Hypothalamus (tissue), 51 donors: ENCODE data around the gene CMC1.
"Not testable (repeated sequence)": the region's sequence is repeated elsewhere in the genome, so short reads cannot be mapped to it uniquely, and the experiment has no call there.

Experiments used
- DNase-seq, 51 donors: peaks; one replicate each; lab custom pipeline; 2025; lab: John Stamatoyannopoulos, UW

The CMC1 gene, protein sequence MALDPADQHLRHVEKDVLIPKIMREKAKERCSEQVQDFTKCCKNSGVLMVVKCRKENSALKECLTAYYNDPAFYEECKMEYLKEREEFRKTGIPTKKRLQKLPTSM

DNA sequence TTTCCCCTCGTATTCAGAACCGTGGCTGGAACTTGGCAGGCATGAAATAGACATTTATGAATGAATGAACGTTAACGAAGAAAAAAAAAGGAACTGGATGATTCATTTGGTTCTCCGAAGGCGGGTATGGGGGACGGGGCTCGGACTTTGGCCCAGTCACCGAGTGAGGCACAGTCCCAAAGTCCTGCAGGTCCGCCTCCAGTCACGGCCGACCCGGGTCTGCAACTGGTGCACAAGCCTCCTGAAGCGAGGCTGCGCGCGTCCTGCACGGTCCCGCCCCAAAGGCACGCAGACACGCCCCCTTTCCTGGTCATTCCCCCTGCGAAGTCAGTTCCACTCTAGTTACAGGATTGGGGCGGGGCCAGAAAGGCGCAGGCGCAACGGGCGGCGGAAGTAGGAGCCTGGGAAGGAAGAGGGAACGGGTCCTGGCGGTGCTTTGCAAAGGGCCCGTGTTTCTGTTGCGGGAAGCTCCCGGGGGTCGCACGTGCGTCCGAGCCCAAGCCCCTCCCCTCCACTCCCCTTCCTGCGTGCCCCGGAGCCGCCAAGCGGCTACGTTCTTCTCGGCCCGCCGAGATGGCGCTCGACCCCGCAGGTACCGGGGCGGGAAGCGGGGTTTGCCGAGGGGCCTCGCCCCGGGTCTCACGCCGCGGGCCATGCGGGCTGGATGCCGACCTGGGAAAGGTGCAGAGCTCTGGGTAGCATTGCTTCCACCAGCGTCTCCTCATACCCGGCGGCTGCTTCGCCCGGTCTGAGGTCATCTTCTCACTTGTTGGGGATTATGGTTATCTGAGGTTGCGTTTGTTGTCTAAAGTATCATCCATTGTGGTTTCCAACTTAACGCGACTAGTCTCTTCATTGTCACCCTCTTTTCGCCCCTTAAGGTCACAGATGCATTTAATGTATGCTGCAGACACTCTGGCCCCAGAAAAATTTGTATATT is at the start of gene CMC1:
Gene CMC1, plus strand, starts transcription at position 399 of the 940 bp plus-strand sequence. Its CDS starts 175 bp downstream, at position 574.
- peak; percentile 49 to 98 (median 93) for DNase-seq

DNA sequence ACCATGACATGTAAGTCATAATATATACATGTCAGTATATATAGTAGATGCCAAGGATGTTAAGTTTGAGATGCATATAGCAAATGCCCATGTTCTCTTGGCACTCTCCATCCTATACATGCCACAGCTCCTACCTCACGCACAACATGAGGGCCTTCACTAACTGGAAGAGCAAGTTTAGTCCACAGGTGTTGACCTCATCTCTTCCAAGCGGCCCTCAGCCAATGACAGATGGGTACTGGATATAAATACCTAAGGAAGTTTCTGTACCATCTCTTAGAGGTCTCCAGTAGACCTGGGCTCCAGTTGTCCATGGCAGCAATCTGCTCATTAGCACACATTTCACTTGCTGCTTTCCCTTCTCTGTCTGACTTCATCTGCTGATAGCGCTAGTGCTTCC is 43.3 kb upstream of the CMC1 start:
- DNase-seq: no peak

DNA sequence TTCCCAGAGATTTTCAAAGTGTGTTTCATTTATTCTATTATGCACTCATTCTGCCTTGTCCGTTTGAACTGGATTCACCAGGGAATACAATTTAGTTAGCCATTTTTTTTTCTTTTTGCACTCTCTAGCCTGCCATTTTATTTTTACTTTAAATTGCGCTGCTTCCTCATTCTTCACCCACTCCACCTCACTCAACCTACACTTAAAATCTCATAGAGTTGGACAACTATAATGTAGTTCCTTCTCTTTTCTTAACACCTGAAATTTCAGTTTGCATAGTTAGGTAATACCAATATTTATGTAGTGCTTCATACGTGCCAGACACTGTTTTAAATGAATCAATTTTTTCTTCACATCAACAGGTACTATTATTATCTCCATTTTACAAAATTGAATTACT is 42.4 kb upstream of the CMC1 start:
- DNase-seq: no peak

DNA sequence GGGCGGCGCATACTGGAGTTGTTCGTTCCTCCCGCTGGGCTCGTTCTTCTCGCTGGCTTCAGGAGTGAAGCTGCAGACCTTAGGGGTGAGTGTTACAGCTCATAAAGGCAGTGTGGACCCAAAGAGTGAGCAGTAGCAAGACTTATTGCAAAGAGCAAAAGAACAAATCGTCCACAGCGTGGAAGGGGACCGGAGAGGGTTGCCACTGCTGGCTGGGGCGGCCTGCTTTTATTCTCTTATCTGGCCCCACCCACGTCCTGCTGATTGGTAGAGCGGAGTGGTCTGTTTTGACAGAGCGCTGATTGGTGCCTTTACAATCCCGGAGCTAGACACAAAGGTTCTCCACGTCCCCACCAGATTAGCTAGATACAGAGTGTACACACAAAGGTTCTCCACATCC is 41.8 kb upstream of the CMC1 start:
- DNase-seq: not testable (repeated sequence)

DNA sequence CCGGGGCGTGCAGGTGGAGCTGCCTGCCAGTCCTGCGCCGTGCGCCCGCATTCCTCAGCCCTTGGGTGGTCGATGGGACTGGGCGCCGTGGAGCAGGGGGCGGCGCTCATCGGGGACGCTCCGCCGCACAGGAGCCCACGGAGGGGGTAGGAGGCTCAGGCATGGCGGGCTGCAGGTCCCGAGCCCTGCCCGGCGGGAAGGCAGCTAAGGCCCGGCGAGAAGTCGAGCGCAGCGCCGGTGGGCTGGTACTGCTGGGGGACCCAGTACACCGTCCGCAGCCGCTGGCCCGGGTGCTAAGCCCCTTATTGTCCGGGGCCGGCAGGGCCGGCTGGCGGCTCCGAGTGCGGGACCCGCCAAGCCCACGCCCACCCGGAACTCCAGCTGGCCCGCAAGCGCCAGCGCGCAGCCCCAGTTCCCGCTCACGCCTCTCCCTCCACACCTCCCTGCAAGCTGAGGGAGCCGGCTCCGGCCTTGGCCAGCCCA is 41.0 kb upstream of the CMC1 start:
- DNase-seq: not testable (repeated sequence)

DNA sequence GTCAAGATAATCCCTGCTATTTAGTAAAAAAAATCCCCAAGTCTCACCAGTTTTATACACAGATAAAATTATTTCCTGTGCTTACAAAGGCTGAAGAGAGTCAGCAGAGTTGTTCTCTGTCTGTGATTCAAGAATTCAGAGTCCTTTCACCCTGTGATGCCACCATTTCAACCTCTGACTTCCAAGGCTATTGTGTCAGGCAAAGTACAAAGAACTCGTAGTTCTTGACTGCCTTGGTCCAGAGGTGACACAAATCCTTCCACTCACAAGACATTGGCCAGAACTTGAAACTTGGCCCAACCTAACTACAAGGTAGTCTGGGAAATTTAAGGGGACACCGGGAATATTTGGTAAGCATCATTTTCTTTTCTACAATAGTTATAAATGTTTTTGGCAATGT is 34.9 kb upstream of the CMC1 start:
- no peak for DNase-seq

DNA sequence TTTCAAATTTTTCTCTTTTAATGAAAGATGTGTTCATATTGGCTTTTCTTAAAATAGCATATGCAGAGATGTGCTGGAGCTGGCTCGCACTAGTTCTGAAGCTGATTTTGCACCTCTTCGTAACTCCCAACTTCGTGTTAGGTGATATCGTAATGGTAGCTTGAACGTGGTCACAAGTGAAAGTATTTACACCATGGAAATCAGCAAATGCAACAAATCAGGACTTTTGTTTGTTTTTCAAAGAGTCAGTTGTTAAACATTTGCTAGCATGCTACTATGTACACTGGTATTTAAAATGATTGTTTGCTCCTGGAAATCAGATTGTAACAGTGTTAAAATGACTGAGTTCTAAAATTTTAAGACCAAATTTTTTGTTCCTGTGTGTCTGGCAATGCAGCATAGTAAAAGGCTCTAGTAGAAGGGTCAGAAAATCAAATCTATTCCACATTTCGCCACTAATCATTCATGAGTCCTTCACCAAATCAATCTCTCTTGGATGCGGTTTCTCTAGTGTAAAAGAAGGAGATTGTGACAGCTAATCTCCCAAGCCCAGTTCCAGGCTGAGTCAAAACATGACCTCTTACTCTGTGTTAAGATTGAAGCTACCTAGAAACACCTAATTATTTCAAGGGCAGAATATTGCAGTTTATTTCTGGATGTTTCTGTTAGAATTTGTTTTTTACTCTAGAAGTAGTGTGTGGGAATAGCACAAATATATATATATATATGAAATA is 34.3 kb upstream of the CMC1 start:
- no peak for DNase-seq

DNA sequence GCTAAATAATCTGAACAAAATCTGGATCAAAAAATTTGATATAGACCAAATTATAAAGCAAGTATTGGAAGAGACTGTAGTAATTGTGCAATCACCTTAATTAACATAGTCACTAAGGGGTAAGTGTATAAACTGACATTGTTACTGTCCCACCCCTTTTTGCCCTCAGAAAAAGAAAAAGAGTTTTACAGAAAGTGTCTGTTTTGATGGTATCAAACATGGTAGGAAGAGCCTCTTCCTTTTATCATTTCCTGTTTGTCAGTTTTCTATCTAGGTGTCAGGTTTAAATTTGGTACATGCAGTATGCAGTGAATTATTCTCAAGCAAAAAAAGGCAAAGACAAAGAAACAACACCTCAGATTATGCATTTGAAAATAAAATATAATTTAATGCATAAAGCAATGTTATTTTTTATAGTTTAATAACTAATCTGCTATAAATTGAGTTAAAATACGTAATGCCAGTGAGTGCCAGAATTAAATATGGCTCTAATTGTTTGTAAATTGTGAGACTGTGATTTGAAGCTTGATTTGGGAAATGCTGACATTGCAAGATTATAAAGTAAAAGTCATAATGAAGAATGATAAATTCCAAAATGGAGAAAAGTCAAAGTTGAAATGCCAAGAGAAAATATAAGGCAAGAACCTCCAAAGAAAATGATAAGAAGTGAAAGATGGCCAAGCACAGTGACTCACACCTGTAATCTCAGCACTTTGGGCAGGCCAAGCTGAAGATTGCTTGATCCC is 30.3 kb upstream of the CMC1 start:
- DNase-seq: no peak

DNA sequence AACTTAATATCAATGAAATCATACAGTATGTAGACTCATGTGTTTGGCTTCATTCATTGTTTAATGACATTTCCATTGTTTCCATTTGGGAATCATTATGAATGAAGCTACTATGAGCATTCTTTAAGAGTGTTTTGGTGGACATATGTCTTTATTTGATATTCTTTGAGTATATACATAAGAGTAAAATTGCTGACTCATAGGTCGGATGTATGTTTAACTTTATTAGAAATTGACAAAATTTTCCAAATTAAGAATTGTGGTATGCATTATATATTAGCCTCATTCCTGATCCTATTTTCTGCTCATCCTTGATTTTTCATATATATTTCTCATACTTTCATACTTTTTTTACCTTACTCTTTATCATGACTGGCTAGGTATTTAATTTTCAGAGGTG is 28.7 kb upstream of the CMC1 start:
- DNase-seq: no peak

DNA sequence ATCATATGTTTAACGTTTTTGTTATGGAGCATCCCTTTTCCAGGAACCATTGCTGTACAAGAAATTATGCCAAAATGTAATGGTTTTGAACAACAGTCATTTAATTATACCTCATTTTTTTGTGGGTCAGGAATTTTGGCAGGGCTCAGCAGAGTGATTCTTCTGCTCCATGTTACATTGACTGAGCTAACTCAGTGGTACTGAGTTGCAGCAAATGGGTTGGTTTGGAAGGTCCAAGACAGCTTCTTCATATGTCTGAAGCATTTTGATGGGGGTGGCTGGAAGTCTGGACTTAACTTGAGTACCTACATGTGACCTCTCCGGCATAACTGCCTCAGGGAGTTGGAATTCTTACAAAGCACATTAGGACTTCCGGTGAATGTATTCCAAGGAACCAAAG is 26.0 kb upstream of the CMC1 start:
- no peak for DNase-seq

DNA sequence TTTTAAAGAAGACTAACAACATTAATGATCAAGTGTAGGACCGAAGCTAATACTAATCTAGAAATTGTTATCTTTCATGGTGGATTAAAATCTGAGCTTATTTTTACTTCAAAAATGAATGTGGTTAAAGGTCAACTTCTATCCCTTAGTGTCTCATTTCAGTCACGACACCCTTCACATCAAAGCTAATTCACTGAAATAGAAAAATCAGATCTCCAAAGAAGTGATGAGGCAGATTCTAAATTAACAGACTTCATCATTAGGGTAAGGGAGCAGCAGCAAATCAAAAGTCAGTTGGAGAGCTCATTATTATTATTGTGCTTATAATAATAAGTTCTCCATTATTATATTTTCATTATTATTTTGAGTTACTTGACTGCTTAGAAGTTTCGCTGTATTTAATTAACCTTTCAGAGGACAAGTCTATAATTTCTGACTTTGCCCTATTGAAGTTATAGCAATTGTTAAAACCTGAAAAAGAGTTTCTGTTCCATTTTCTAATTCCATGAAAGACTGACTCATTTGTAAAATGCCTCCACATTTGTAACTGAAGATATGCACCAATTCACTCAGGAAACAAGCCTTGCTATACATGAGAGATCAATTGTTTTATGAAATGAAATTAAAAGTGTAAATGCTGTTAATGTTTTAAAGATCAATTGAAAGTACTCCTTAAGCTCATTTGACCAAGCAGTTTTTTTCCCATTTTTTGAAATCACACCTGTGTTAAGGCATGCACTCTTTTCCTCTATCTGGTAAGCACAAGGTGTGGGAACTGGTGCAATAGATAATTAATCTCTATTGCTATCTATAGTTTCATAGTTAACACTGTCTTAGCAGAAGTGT is 23.1 kb upstream of the CMC1 start:
- no peak for DNase-seq

DNA sequence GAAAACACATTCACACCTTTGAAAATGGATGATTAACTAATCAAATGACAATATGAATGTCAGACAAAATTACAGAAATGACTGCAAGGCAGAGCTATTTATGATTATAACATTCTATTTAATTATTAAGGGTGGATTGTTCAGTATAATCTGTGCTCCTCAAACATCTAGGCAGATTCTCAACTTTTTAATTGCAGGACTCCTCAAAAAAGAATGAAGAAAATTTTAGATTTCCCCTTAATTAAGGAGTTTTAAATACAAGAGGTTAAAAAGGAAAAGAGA is 22.6 kb upstream of the CMC1 start:
- DNase-seq: no peak

DNA sequence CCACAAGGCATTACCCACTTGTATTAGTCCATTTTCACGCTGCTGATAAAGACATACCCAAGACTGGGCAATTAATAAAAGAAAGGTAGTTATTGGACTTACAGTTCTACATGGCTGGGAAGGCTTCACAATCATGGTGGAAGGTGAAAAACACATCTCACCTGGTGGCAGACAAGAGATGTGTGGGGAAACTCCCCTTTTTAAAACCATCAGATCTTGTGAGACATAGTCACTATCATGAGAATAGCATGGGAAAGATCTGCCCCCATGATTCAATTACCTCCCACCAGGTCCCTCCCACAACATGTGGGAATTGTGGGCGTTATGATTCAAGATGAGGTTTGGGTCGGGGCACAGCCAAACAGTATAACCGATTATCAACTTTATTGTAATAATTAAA is 17.0 kb upstream of the CMC1 start:
- no peak for DNase-seq

DNA sequence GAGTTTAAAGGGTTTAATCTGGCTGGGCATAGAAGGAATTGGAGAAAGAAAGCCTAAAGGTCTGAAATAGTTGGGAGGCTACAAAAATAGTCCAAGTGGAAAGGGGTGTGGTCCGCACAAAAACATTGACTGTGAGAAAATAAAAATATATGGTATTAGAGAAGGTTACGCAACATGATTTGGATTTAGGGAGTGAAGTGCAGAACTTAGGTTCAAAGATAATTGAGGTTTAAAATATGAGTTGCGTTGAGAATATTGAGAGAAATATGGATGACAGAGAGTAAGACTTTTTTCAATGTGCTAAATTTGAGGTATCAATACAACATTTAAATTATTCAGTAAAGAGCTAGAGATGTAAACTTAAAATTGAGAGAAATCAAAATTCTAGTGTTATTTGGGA is 15.4 kb upstream of the CMC1 start:
- DNase-seq: no peak

DNA sequence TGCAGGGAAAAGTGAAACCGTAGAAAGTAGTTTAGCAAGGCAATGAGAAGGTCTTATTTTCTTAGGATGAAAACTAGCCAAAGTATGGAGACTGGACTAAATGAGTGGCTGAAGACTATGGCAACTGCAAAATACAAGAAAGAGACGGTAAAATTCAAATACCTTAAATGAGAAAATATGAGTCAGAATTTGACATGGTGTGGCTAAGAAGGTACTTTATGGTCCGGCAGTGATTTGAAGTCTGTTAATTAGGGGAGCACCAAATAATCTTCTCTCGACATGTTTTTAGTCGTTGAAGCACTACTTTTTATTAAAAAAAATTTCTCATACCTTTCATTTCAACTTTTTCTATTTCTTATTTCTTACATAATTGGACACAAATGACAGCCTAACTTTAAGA is 12.8 kb upstream of the CMC1 start:
- no peak for DNase-seq

DNA sequence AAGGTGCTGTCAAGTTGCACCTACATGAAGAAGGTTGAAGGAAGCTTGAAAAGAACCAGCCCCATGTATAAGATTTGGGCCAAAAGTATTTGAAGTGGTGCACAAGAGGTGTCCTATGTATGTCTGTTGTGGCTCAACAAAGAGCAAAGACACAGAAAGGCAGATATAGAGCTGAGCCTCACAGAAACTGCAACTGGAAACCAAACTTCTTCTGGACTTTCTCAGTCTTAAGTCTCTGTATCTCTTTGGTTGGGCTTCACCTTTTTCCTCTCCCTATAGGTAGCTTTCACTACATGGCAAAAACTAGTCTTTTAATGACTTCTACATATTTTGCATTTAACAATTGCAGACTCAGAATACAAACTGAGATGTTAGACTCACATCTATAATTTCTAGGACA is 8.8 kb upstream of the CMC1 start:
- DNase-seq: no peak

DNA sequence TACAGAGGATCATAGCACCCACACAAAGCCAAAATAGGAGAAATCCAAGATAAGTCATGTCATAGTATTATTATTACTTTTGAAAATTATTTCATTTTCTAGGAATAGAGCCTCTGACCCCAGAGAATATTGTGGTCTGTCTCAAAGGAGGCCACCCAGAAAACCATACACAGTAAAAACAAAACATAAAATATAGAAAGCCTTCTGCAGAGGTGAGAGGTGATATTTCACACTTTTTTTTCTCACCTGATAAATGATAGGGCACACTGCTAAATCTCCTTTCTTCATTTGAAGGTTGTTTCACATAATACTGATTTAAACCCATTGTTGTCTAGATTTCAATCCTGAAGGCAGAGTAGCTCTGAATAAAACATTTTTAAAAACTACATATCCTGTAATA is 7.0 kb upstream of the CMC1 start:
- DNase-seq: no peak

DNA sequence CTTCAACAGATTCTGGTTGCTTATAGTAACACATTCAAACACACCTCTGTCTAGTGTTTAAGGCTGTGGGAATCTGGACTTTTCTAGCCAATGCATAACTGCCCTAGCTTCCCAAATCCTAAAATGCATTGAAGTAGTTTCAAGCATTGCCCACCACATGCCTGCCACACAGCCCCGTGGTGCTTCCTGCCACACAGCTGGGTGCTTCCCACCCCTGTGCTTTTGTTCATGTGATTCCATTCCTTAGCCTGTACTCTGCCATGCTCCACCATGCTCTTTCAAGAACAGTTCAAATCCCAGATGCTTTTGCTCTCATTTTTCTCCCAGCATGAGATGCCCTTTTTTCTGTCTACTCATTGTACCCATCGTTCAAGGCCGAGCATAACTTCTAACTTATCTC is 2.3 kb upstream of the CMC1 start:
- DNase-seq: no peak

DNA sequence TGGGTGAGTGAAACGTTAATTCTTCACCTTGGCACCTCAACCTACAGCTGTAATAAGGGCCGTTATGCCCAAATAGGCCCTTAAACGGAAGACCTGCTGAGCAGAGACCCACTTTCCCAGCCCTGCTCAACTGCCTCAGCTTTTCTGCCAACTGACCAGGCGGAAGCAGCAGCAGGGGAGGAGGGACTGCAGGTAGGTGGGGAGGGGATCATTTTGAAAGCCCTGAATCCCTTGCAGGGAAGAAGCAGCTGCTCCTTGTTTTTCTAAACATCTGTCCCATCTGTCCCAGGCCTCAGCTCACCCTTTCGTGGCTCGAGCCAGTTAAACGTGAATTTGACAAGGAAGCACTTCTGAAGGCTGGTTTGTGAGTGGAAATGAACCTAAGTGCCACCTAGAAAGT is 978 bp upstream of the CMC1 start:
- peak in 4 of 51 donors; percentile 1 to 8 (median 4) for DNase-seq

DNA sequence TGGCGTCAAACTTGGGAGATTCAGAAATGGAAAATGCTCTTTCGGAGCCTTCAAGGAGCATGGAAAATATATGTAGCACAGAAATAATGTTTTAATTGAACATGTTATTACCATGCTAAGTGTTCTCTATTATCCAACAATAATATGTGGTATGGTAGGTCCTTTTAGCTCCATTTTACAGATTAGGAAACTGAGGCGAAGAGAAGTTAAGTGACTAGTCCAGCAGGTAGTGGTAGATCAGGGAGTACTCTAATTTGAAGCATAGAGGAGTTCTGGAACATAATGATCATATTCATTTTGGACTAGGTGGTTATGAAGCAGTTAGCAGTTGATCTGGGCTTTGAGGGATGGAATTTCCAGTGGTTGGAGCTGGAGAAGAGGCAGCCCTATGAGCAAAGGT is 1.1 kb downstream of the CMC1 start:
- DNase-seq: no peak
